Stomach (tissue), 9 donors: ENCODE measurements around the gene FCHSD2. TPM values are rescaled to one million over a fixed set of nuclear protein-coding genes. Genes with fewer than 3 reads are reported as not detected.
A peak's percentile ranks its signal among the peaks of the same experiment; 100 is the strongest.

Source experiments
- DNase-seq, 2 donors: peaks; one replicate each; pipeline versions ENCODE4 v3.0.0 to v3.0.0-alpha.2; 2013 to 2019
- H3K27ac ChIP-seq, 5 donors: fragments of 200-600 bp in 4 of 5; sonication (generic) in 4 of 5; one replicate each; pipeline ENCODE4 v1.5.1; 2013 to 2019; ENCODE audit warnings: mild to moderate bottlenecking in 1 of 5, moderate library complexity in 1 of 5
- H3K27me3 ChIP-seq, 3 donors: fragments of 200-600 bp; sonication (generic); one replicate each; pipeline ENCODE4 v1.5.1; 2017 to 2019; ENCODE audit warnings: mixed run types in 1 of 3
- H3K36me3 ChIP-seq, 4 donors: fragments of 200-600 bp; sonication (generic); 1 replicate in 3 of 4; 2 replicates in 1 of 4; pipeline ENCODE4 v1.5.1; 2016 to 2019
- H3K4me1 ChIP-seq, 4 donors: fragments of 200-600 bp; sonication (generic); one replicate each; pipeline ENCODE4 v1.5.1; 2016 to 2019
- H3K4me3 ChIP-seq, 4 donors: fragments of 200-600 bp; sonication (generic) in 3 of 4; one replicate each; pipeline ENCODE4 v1.5.1; 2016 to 2019; ENCODE audit warnings: mild to moderate bottlenecking in 1 of 4
- H3K9me3 ChIP-seq, 4 donors: fragments of 200-600 bp; sonication (generic); one replicate each; pipeline ENCODE4 v1.5.1; 2016 to 2019
- EP300 ChIP-seq: sonication (generic); formaldehyde crosslinking; IDR thresholded peaks from one replicate; pipeline ENCODE4 v1.6.1; 2017; ENCODE audit warnings: antibody characterized with exemption
- POLR2A ChIP-seq, 4 donors: fragments of 450-650 bp; IDR thresholded peaks; one replicate each; pipeline ENCODE4 v1.6.1; 2016; ENCODE audit warnings: antibody characterized with exemption in 4 of 4, control low read depth in 2 of 4, mild to moderate bottlenecking in 1 of 4, moderate library complexity in 1 of 4
- POLR2AphosphoS5 ChIP-seq, 3 donors: sonication (generic); formaldehyde crosslinking; IDR thresholded peaks; one replicate each; pipeline ENCODE4 v1.6.1; 2016; ENCODE audit warnings: antibody characterized with exemption in 3 of 3
- WGBS, 5 donors: extraction: QIAGEN DNeasy Blood & Tissue Kit in 3 of 5; methylation state at CpG; one replicate each; pipeline versions ENCODE4 v1.1.5 to v1.1.7; 2013 to 2018; 5-methylcytosine and 5-hydroxymethylcytosine counted together
- intact Hi-C: fragments of 100-400 bp; cut with DNase I; formaldehyde crosslinking; loops from one replicate; pipeline ENCODE4 v1.15.1; 2023; ENCODE audit warnings: low total_unique reads
- polyA plus RNA-seq, 3 donors: library from polyadenylated mRNA; stranded (reverse); fragments of 200-250 nt; gene quantifications; one replicate each; pipeline ENCODE4 v1.2.3, GENCODE V29; 2013
- total RNA-seq, 5 donors: library from RNA; depleted of rRNA; stranded (reverse); fragments of >200 nt; gene quantifications; one replicate each; pipeline versions ENCODE4 v1.1.0 to v1.2.3, GENCODE V29; 2014 to 2016
- TF ChIP-seq, protein P1 (sequence below), 7 experiments: fragments of 450-650 bp in 4 of 7; fragments of 200-600 bp in 3 of 7; sonication (generic) in 3 of 7; IDR thresholded peaks; one replicate each; pipeline ENCODE4 v1.5.1; 2016 to 2019; ENCODE audit warnings: antibody characterized with exemption in 7 of 7, control low read depth in 2 of 7, mild to moderate bottlenecking in 1 of 7
- donor health status: healthy with polysubstance abuse.
- donor health status: Bipolar disorder and iron deficiency.
- donor health status: healthy.

Gene FCHSD2
- total and polyA plus RNA-seq, 8 donors = 5.7 to 64.3 (median 15.9) TPM

- peaks cover 0 to 11% (median 4%) of the 10 kb centered on the region in 4 donors for H3K36me3 ChIP-seq
- DNase-seq = no peak
- no peaks in the 10 kb centered on the region for H3K27me3 ChIP-seq
- H3K4me1 ChIP-seq = peaks cover 0 to 5% (median 0%) of the 10 kb centered on the region in 4 donors
- no peak overlapping the region for H3K4me3 ChIP-seq
- no peaks in the 10 kb centered on the region for H3K9me3 ChIP-seq
- intact Hi-C loops = loop anchor here (5.0 kb wide), 1 partner anchor 247 kb away; no protein-coding TSS in a partner anchor
- no peak overlapping the region for H3K27ac ChIP-seq
- 92 to 97% (median 95%) methylated on average over 6 to 9 of the region's 9 CpGs for WGBS, 5 donors
- TF ChIP-seq POLR2A (IDR thresholded peaks at IDR 0.05) (no peak), EP300 (no peak), POLR2AphosphoS5 (IDR thresholded peaks at IDR 0.05) (no peak)
- TF ChIP-seq, protein P1, sequence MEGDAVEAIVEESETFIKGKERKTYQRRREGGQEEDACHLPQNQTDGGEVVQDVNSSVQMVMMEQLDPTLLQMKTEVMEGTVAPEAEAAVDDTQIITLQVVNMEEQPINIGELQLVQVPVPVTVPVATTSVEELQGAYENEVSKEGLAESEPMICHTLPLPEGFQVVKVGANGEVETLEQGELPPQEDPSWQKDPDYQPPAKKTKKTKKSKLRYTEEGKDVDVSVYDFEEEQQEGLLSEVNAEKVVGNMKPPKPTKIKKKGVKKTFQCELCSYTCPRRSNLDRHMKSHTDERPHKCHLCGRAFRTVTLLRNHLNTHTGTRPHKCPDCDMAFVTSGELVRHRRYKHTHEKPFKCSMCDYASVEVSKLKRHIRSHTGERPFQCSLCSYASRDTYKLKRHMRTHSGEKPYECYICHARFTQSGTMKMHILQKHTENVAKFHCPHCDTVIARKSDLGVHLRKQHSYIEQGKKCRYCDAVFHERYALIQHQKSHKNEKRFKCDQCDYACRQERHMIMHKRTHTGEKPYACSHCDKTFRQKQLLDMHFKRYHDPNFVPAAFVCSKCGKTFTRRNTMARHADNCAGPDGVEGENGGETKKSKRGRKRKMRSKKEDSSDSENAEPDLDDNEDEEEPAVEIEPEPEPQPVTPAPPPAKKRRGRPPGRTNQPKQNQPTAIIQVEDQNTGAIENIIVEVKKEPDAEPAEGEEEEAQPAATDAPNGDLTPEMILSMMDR (IDR thresholded peaks at IDR 0.05) = no peak
Measured at GRCh38 chr11:72925656-72926055, 216.5 kb downstream of the FCHSD2 start.

DNA sequence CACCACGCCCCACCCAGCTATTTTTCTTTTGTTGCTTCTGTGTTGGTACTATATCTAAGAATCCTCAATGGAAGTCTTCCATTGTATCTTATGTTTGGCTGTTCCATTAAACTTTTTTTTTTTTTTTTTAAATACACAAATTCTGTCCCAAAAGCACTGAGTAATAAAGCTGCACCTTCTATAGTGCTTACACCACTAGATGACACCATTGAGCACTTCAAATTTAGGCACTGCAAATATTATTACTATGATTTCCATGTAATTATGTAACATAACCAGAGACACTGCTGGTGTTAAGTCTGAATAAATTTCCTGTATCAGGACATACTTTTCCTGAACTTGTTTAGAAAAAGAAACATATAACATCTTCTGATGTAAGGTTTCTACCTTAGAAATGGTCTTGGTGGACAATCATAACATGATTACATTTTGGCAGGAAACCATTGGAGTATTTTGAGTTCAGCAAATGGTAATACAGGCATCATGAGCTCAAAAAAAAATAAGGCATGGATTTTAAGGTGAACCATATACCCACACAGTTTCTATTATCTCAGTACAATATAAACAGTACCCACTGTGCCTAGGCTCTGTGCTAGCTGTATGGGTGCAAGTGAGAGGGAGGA, 217.4 kb downstream of the FCHSD2 start:
- Histone ChIP-seq H3K4me3 (no peak overlapping the region), H3K36me3 (peaks cover 0 to 15% (median 4%) of the 10 kb centered on the region in 4 donors), H3K27me3 (no peaks in the 10 kb centered on the region), H3K27ac (no peak overlapping the region), H3K4me1 (peaks cover 0 to 5% (median 0%) of the 10 kb centered on the region in 4 donors), H3K9me3 (no peaks in the 10 kb centered on the region)
- 92 to 100% (median 95%) methylated on average over 1 of the region's 1 CpG for WGBS, 5 donors
- no peak for TF ChIP-seq POLR2A (IDR thresholded peaks at IDR 0.05)
- TF ChIP-seq, protein P1 (IDR thresholded peaks at IDR 0.05) = peak in 5 of 7 experiments; percentile 16 to 78 (median 57)
- intact Hi-C loops = loop anchor here (5.0 kb wide), 1 partner anchor 248 kb away; no protein-coding TSS in a partner anchor
- peak in 1 of 2 donors; percentile 56 for DNase-seq

GRCh38 chr11:72921028-72921716, 220.9 kb downstream of the FCHSD2 start:
- intact Hi-C loops = no loop called here
- no peaks in the 10 kb centered on the region for H3K9me3 ChIP-seq
- no peaks in the 10 kb centered on the region for H3K27me3 ChIP-seq
- no peak overlapping the region for H3K4me3 ChIP-seq
- H3K4me1 ChIP-seq = peaks cover 0 to 5% (median 0%) of the 10 kb centered on the region in 4 donors
- 68 to 83% (median 77%) methylated on average over 5 of the region's 5 CpGs for WGBS, 5 donors
- no peak overlapping the region for H3K27ac ChIP-seq
- peaks cover 0 to 15% (median 4%) of the 10 kb centered on the region in 4 donors for H3K36me3 ChIP-seq
- no peak for TF ChIP-seq EP300
- no peak for TF ChIP-seq POLR2A (IDR thresholded peaks at IDR 0.05)
- no peak for TF ChIP-seq POLR2AphosphoS5 (IDR thresholded peaks at IDR 0.05)
- TF ChIP-seq, protein P1 (IDR thresholded peaks at IDR 0.05) = no peak
- DNase-seq = no peak

DNA sequence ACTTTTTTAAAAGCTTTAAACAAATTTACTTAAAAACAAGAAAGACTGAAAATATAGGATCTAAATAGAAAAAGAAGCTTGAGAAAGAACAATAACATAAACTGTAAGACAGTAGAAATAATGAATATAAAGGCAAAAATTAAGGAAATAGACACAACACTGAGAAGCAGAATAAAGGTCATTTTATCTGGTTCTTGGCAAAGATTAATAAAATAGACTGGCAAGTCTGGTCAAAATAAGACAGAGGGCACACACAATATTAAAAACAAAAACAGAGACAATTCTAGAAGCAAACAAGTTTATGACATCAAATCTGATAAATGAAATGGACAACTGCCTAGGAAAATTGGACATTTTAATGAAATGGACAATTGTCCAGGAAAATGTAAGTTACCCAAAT, 222.1 kb downstream of the FCHSD2 start:
- intact Hi-C loops = no loop called here
- H3K27me3 ChIP-seq = no peaks in the 10 kb centered on the region
- peaks cover 0 to 5% (median 0%) of the 10 kb centered on the region in 4 donors for H3K4me1 ChIP-seq
- H3K4me3 ChIP-seq = no peak overlapping the region
- no peak for DNase-seq
- TF ChIP-seq EP300 (no peak), POLR2AphosphoS5 (IDR thresholded peaks at IDR 0.05) (no peak), POLR2A (IDR thresholded peaks at IDR 0.05) (no peak)
- TF ChIP-seq, protein P1 (IDR thresholded peaks at IDR 0.05) = no peak
- peaks cover 0 to 15% (median 9%) of the 10 kb centered on the region in 4 donors for H3K36me3 ChIP-seq
- no peaks in the 10 kb centered on the region for H3K9me3 ChIP-seq
- H3K27ac ChIP-seq = no peak overlapping the region
